ENCODE measurements around the gene NPAS2.

NPAS2 gene

DNA sequence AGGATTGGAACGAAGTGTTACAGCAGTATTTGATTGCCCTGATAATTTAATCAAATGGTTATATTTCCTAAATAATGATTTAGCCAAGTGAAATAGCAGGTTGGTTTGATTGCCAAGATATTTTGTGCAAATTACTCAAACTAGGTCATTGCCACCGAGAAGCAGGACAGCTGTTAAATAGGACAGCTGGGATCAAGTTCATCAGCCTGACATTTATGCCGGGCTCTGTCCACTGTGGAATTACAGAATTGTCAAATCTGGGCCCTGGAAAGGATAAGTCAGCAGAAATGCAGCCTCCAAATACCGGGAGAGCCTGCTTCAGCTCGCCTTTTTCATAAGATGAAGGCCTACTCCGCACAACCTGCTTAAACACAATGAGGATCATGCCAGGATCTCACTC is 108.3 kb downstream of the NPAS2 start:
- Histone ChIP-seq H3K36me3 (ENCODE audit: insufficient read depth, low read length) (no peaks in the 10 kb centered on the region), H3F3A (ENCODE audit: low read depth) (no peaks in the 10 kb centered on the region), H3K9ac (ENCODE audit: low read depth, low read length, poor library complexity, severe bottlenecking) (no peak overlapping the region), H2AFZ (ENCODE audit: low read length) (no peak overlapping the region), H3K79me2 (ENCODE audit: insufficient read depth, low read length) (no peaks in the 10 kb centered on the region), H3K4me3 (ENCODE audit: low read length, poor library complexity, severe bottlenecking) (no peak overlapping the region), H3K27me3 (ENCODE audit: insufficient read depth, low read length, poor library complexity, severe bottlenecking) (no peaks in the 10 kb centered on the region), H3K4me1 (ENCODE audit: insufficient read depth, low read length, poor library complexity, severe bottlenecking) (no peaks in the 10 kb centered on the region), H3K9me2 (replicated peaks; ENCODE audit: low read depth, low read length) (no peaks in the 10 kb centered on the region), H3K4me2 (ENCODE audit: low read depth, low read length, poor library complexity, severe bottlenecking) (no peak overlapping the region), H3K9me3 (ENCODE audit: insufficient read depth, low read depth, low read length) (no peaks in the 10 kb centered on the region), H4K20me1 (ENCODE audit: insufficient read depth, low read length, poor library complexity, severe bottlenecking) (no peaks in the 10 kb centered on the region)
- no peak for TF ChIP-seq EZH2phosphoT487 (IDR thresholded peaks at IDR 0.05; ENCODE audit: borderline replicate concordance)
- TF ChIP-seq, protein P1, sequence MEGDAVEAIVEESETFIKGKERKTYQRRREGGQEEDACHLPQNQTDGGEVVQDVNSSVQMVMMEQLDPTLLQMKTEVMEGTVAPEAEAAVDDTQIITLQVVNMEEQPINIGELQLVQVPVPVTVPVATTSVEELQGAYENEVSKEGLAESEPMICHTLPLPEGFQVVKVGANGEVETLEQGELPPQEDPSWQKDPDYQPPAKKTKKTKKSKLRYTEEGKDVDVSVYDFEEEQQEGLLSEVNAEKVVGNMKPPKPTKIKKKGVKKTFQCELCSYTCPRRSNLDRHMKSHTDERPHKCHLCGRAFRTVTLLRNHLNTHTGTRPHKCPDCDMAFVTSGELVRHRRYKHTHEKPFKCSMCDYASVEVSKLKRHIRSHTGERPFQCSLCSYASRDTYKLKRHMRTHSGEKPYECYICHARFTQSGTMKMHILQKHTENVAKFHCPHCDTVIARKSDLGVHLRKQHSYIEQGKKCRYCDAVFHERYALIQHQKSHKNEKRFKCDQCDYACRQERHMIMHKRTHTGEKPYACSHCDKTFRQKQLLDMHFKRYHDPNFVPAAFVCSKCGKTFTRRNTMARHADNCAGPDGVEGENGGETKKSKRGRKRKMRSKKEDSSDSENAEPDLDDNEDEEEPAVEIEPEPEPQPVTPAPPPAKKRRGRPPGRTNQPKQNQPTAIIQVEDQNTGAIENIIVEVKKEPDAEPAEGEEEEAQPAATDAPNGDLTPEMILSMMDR (conservative IDR thresholded peaks at IDR 0.05; ENCODE audit: low read length): no peak

DNA sequence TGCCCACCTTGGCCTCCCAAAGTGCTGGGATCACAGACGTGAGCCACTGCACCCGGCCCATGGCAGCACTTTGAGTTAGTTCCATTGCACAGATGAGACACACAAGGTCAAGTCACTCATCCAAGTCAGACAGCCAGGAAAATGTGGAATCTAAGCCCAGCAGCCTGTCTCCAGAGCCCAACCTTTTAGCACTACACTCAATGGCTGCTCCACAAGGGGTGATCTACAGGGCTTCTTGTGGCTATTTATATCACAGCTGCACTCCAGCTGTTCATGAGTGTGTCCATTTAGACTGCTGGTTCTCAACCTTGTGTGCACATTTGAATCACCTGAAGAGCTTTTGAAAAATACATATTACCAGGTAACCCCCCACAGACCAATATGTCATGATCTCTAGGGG is 109.2 kb downstream of the NPAS2 start:
- Histone ChIP-seq H3K27me3 (ENCODE audit: insufficient read depth, low read length, poor library complexity, severe bottlenecking) (no peaks in the 10 kb centered on the region), H2AFZ (ENCODE audit: low read length) (no peak overlapping the region), H3K4me2 (ENCODE audit: low read depth, low read length, poor library complexity, severe bottlenecking) (no peak overlapping the region), H3K9ac (ENCODE audit: low read depth, low read length, poor library complexity, severe bottlenecking) (no peak overlapping the region), H4K20me1 (ENCODE audit: insufficient read depth, low read length, poor library complexity, severe bottlenecking) (no peaks in the 10 kb centered on the region), H3K36me3 (ENCODE audit: insufficient read depth, low read length) (no peaks in the 10 kb centered on the region), H3K9me2 (replicated peaks; ENCODE audit: low read depth, low read length) (no peaks in the 10 kb centered on the region), H3K9me3 (ENCODE audit: insufficient read depth, low read depth, low read length) (no peaks in the 10 kb centered on the region), H3K4me1 (ENCODE audit: insufficient read depth, low read length, poor library complexity, severe bottlenecking) (no peaks in the 10 kb centered on the region), H3F3A (ENCODE audit: low read depth) (no peaks in the 10 kb centered on the region), H3K79me2 (ENCODE audit: insufficient read depth, low read length) (no peaks in the 10 kb centered on the region), H3K4me3 (ENCODE audit: low read length, poor library complexity, severe bottlenecking) (no peak overlapping the region)
- TF ChIP-seq, protein P1 (conservative IDR thresholded peaks at IDR 0.05; ENCODE audit: low read length): no peak
- no peak for TF ChIP-seq EZH2phosphoT487 (IDR thresholded peaks at IDR 0.05; ENCODE audit: borderline replicate concordance)

DNA sequence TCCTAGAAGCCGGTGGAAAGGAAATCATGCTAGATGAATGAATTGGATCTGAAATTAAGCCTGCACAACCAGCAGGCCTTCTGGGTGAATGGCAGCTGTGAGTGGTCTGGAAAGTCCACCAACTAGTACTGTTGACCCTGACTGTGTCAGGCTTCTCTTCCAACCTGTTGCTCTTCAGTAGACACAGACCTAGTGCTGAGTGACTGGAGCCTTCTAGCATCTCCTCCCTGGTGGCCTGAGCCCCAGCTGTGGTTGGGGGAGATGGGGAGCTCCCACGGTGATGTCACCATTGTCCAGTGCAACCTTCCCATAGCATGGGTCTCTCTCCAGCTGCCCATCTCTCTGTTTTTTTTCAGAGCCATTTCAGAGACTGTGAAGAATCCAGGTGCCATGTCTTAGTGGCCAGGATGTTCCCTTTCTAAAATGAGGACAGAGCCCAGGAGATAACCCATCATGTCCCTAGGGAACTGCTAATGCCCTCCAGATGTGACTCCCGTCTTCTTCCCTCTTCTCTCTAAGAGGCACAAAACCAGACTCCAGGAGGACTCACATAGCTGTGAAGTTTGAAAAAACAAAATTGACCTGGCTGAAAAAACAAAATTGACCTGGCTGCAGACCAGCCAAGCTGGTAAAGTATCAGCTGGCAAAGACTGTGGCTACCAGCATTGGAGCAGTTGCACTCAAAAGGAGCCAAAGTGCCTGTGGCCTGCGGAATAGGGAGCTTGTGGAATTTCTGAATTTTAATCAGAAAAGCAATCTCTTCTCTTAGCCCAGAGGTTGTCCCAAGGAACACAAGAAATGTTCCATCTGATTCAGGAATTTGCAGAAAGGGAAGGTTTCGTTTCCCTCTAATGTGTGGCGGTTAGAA is 114.8 kb downstream of the NPAS2 start:
- H3K9me3 ChIP-seq (ENCODE audit: insufficient read depth, low read depth, low read length): no peaks in the 10 kb centered on the region
- no peak overlapping the region for H2AFZ ChIP-seq (ENCODE audit: low read length)
- H3K9ac ChIP-seq (ENCODE audit: low read depth, low read length, poor library complexity, severe bottlenecking): no peak overlapping the region
- H3K4me2 ChIP-seq (ENCODE audit: low read depth, low read length, poor library complexity, severe bottlenecking): no peak overlapping the region
- H3K79me2 ChIP-seq (ENCODE audit: insufficient read depth, low read length): no peaks in the 10 kb centered on the region
- H3F3A ChIP-seq (ENCODE audit: low read depth): no peaks in the 10 kb centered on the region
- no peaks in the 10 kb centered on the region for H3K9me2 ChIP-seq (replicated peaks; ENCODE audit: low read depth, low read length)
- H3K4me1 ChIP-seq (ENCODE audit: insufficient read depth, low read length, poor library complexity, severe bottlenecking): no peaks in the 10 kb centered on the region
- no peak overlapping the region for H3K4me3 ChIP-seq (ENCODE audit: low read length, poor library complexity, severe bottlenecking)
- H4K20me1 ChIP-seq (ENCODE audit: insufficient read depth, low read length, poor library complexity, severe bottlenecking): no peaks in the 10 kb centered on the region
- no peaks in the 10 kb centered on the region for H3K27me3 ChIP-seq (ENCODE audit: insufficient read depth, low read length, poor library complexity, severe bottlenecking)
- H3K36me3 ChIP-seq (ENCODE audit: insufficient read depth, low read length): no peaks in the 10 kb centered on the region
- TF ChIP-seq, protein P1 (conservative IDR thresholded peaks at IDR 0.05; ENCODE audit: low read length): no peak
- TF ChIP-seq EZH2phosphoT487 (IDR thresholded peaks at IDR 0.05; ENCODE audit: borderline replicate concordance): no peak

All from Loucy (cell line).